HG02840 (cell line): ENCODE results near the gene LRRC71.

Experiments used
- ATAC-seq: cut with Tn5 transposase; IDR thresholded peaks from one replicate; pipeline ENCODE4 v1.9.1; 2021; ENCODE audit warnings: mild to moderate bottlenecking, moderate library complexity, moderate number of reproducible peaks; ENCODE audit not compliant: unreplicated experiment, low FRiP score

Gene LRRC71

DNA sequence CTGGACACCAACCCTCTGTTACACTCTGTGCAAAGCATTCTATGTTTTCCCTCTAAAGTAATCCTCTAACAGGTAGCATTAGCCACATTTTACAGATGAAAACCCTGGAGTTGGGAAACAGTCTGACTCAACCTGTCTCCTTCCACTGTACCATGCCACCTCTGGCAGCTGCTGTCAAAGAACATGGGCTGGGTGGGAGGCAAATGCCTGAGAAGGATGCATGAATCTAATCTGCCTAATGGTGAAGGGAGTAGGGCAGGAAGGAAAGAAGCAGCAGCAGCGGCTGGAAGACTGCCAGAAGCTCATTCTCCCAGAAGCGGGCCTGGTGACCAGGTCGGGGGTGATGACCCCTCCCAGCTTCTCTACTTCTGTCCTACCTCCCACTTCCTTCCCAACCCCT, 21.7 kb downstream of the LRRC71 start:
- no peak for ATAC-seq

DNA sequence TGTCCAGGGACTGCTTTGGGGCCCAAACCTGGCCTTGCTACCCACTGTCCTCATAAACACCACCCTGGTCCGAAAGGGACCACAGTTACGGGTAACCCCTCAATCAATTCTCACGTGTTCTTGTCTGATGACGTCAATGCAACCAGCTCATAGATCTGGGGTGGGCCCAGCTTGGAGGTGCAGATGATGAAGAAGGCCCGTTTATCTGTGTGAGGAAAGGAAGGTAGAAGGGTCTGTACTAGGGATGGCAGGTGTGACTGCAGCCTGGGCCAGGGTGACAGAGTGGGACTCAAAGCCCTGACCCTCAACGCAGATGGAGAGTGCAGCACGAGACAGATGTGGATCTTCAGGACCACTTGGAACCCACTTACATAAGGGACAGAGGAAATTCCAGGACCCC, 22.1 kb downstream of the LRRC71 start:
- no peak for ATAC-seq

DNA sequence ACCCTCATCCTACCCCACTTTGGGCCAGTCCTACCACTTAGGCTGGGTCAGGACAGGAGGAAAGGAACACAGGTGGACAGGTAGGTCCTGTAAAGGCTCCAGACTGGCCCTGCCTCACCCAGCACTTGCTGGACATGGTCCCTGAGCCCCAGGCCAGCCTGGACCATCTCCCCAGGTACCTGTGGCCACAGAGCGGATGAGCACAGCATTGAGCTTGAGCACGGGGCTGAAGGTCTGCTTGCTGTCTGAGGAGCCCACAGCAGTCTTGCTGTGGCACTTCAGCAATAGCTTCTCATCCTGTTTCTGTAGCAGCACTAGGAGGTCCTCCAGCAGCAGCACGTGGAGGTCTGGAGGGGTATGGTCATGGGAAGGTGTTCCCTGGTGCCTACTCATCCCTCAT, 23.3 kb downstream of the LRRC71 start:
- ATAC-seq, result no peak

DNA sequence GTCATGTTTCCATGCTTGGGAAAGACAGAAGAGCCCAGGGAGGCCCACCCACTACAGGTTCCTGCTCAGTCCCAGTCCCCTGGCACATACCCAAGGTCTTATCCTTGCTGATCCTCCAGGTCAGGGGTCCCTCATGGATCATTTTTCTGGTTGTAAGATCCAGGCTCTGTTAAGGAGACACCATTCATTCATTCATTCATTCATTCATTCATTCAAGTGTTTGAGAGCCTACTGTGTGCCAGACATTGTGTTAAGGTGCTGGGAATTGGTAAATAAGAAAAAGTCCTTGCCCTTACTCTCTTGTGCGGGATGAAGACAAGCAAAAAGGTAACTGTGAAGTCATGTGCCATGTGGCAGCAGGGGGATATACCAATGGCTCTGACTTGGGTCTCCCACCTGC, 23.8 kb downstream of the LRRC71 start:
- no peak for ATAC-seq

DNA sequence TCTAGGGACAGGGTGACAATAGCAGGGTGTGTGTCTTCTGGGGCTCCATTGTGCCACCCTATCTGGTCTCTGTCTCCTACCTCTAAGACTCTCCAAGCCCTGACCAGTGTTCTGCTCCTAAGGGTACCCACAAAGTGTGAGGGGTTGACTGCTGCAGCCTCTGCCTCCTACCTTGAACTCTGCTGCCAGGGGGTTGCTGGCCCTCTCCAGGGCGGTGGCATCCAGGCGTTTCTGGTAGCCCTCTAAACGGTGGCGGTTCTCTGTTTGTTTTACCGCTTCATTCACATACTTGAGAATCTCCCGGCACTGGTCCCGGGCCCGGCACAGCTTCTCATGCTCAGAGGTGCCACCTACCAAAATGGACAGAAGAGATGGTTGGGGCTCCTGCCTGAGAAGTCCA, 24.4 kb downstream of the LRRC71 start:
- no peak for ATAC-seq

DNA sequence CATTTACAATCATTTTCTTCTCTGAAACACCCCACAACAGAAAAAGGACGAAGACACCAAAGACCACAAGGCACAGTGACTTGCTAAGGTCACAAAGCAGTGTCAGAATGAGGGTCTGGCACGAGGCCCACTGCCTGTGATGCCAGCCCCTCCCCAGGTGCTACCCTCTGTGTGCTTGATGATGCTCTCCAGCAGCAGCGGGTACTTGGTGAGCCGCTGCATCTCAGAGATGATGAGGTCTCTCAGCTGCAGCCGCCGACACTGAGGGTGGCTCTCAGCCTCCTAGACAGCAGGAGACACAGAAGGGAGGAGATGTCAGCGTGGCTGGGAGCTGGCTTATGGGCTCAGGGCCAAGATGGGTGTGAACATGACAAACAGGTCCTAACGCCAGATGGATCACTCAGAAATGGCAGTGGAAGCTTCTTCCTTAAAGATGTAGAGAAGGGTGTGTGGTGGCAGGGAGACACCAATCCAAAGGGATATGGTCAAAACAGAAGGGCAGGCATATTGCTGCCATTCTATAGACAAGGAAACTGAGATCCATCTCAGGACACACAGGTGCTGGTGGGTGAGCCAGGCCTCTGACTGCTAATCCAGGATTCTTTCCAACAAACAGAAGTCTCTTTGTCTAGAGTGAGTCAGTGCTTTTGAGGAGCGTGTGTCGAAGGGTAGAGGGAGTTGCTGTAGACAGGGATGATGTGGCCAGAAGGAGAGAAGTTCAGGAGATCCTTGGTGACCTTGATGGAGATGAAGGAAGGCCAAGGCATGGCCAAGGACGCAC, 25.6 kb downstream of the LRRC71 start:
- no peak for ATAC-seq

DNA sequence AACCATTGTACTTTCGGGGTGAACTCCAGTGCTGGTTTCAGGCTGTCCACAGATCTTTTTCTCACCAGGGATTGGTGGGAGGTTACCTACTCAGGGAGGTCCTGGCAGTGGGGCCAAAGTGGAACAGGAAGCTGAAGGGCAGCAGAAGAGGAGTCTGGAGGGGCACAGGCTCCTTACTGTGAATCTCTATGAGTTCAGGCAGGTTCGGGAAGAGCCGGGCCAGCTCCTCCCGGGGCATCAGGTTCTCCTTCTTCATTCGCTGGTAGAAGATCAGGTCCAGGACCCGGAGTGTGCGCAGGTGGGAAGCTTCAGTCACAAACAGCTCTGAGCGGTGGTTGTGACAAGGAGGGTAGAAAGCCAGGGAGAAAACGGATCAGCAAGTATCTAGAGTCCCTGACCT, 26.7 kb downstream of the LRRC71 start:
- no peak for ATAC-seq

DNA sequence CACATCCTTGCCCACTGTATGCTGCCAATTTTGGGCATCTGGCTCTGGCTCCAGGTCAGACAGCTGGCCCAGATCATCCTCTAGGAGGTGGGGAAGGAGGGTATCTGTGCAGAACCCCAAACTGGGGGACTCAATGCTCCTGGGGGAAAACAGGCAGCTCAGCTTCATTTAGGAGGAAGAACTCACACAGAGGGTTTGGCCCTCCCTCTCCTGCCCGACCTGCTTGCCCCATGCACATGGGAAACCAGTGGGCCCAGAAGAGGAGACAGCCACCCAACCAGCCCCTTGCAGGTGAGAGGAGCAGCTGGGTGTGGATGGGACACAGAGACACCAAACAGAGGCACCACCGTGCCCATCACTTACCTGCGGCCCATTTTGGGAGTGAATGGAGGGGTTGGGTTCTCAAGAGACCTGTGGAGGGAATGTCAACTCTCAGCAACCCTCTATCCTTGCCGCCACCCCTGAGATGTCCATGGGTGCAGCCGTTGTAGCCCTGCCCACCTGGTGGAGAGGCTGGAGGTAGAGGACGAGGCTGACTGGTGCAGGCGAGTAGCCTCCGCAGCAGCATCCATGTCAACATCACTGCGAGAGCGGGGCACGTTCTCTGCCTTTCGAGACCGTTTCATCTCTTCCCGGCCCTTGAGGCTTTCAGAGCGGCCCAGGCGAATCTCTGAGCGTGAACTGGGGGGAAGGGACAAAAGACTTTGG, 27.5 kb downstream of the LRRC71 start:
- no peak for ATAC-seq

DNA sequence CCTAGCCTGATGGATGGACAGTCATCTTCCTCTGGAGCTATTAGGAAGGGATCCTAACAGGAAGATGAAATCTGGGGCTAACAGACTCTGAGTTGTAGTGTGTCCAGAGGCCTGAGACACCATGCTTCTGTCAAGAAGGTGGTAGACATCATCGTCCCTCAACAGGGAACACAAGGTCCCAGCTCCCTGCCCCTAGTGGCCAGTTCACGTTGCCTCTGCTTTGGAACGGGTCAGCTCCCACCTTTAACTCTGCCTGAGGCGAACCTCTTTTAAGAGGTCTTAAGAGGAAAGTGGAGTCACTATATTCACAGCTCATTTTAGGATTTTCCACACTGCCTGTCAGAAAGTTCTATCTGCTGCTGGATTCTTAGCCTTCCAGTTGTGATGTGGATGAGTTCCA, 28.3 kb downstream of the LRRC71 start:
- no peak for ATAC-seq

DNA sequence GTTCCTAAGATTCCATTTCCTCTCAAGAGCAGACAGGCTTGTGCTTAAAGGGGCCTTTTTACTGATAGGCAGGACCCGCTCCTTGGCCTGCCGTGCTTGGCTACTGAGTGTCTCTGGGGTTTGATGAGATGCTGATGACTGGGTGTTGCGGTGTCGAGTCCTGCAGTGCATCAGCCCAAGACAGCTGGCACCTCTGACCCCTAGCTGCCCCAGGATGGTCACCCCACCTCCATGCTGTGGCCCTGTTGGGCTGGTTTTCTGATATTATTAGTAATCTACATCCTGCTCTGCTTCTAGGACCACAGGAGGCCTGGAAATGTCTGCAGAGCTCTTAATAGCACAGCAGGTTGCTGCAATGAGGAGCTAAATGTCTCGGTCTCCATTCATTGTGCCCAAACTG, 28.7 kb downstream of the LRRC71 start:
- no peak for ATAC-seq

DNA sequence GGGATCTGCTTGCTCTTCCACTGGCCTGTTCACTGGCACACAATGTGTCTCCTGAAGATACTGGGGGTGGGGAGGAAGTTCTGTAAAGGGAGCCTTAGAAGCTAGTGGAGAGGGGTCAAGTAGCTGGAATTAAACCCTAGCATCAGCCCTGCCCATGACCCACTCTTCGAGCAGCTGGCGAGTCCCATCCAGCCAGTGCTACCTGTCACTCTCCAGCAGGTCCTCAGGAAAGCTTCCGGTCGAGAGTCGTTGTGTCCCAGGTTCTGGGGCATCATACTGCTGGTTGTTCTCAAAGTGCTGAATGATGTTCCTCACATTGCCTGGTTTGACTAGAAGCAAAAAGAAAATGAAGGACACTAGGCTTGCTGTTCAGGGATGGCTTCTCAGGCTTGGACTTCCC, 30.9 kb downstream of the LRRC71 start:
- no peak for ATAC-seq

DNA sequence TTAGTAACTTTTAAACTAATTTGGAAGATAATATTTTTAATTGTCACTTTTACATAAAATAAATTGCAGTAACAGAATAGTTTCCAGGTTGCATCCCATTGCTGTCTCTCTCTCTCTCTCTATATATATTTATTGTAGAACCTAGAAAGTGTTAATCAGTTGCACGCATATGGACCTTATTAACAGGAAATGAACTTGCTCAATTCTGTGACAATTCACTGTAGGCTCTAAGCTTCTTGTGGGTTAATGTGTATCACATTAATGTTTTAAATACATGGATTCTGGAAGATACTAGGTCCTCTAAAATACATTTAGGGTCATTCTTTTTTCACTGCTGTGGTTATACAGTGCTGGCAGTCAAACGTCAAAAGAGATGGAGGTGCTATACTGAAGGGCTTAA, 33.1 kb downstream of the LRRC71 start:
- no peak for ATAC-seq

DNA sequence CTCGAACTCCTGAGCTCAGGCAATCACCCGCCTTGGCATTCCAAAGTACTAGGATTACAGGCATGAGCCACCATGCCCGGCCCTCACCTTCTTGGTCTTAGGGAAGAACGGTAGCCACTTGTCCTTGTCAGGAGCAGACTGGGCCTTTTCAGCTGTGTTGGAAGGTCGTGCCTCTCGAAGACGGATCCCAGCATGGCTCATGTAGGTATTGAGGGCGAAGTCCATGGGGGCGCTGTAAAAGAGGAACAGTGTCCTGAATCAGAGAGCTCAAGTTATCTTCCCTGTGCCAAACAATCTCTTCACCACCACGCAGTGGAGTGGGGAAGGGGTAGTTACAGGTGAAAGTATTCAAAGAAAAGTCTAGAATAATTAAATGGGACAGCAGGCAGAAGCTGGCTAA, 35.9 kb downstream of the LRRC71 start:
- no peak for ATAC-seq

DNA sequence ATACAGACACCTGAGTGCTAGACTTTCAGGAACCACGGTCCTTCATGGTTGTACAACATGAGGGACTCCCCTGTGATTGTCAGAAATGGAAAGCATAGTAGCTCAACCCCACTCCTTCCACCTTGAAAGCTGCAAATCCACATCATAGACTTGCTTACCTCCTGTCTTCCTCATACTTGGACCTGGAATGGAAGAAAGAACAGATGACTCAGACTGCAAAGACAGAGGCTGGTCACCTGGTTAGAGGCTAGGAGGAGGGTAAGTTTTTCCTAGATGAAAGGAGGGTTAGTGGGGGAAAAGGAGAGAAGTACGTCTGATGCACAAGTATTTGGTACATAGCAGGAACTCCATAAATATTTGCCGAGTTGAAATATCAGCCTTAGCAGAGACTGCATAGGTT, 37.2 kb downstream of the LRRC71 start:
- no peak for ATAC-seq

DNA sequence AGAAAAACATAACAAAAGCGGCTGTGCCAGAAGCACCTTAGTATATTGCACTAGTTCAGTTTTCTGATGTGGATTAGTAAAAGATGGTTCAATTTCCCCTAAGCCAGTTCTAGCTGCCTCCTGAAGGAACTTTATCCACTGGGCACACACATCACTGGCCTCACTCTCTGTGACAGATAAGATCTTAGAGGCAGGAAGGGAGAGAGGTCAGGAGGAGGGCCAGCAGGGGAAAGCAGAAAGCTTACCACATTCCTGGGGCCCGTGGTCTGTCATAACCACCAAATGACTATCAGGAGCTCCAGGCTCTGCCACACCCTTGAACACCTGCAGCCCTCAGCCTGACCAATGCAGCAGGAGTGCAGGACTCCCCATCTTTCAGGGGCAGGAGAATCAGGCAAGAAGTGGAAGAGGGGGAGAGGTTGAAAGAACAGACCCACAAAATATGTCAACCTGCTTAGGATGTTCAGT, 37.8 kb downstream of the LRRC71 start:
- no peak for ATAC-seq

DNA sequence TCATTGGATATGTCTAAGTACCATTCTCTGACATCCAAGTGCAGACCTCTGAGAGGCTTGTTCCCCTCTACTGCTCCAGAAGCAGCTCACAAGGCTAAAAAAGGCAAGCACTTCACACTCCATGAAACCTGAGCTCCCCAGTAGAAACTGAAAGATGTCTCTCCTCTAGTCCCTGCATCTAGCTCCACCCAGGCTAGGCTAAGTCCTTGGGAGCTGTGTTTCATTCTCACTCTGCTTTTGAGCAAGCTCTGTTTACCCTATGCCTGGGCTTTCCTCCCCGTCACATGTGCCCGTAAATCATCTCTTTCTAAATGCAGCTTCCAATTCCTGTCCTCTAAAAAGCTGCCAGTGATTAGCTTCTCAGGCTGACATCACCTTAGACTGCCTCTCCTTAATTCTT, 39.0 kb downstream of the LRRC71 start:
- ATAC-seq, result no peak

DNA sequence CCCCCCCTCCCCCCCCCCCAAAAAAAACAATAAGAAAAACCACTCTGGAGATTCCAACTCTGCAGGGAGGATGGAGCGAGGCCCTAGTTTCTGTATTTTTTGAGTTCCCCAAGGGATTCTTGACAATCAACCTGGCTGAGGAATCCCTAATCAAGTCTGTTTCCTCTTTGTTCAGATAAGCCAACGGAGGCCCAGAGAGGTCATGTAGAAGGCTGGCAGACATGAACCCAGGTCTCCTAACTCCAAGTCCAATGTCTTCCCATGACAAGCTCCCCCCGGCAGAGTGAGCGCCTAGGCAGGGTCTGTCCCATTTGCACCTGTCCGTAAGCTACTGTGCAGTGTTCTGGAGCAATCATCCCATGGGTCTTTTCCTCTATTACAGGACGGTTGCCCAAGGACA, 39.5 kb downstream of the LRRC71 start:
- no peak for ATAC-seq

DNA sequence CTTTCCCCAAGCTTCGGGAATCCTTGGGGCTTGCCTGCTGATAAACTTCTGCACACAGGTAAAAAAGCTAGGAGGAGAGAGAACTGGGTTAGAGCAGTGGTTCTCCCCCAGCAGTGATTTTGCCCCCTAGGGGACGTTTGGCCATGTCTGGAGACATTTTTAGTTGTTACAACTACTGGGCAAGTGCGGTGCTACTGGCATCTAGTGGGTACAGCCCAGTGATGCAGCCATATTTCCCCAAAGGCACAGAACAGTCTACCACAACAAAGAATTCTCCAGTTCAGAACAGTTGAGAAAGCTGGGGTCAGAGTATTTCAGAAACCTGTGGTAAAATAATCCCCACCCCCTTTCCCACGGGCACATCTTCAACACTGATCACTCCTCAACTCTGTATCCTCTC, 41.3 kb downstream of the LRRC71 start:
- ATAC-seq, result no peak

DNA sequence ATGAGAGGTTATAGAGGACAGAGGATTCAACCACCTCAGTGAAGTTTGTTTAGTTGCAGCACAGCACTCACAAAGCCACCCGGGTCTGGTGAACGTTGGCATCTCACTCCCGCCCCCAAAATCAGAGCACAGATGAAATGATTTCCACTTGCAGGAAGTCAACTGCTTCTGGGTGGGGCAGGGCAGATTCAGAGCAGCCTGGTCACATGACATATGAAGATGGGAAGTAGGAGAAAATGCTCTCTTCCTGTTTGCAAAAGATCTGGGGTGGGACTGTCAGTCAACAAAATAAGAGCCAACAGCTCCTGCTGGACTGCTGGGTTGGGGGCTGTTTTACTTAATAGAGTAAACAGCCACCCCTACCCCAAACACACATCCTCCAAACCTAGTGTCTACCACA, 43.2 kb downstream of the LRRC71 start:
- no peak for ATAC-seq

DNA sequence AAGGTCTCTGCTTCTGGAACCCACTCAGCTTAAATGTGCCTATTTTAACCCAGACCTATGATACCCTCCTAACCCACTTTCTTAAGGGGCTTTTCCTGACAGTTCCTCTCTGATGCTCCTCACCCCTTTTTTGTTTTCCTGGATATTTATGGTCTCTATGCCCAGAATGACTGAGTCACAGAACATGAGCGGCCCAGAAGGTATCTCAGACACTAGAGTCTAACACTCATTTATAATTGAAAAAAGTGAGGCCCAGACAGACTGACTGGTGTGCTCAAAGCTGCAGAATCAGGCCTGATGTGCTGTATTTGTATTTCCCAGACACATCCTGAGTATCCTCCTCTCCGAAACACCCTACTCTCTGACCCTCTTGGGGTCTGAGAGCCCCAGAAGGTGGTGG, 44.0 kb downstream of the LRRC71 start:
- ATAC-seq, result no peak

DNA sequence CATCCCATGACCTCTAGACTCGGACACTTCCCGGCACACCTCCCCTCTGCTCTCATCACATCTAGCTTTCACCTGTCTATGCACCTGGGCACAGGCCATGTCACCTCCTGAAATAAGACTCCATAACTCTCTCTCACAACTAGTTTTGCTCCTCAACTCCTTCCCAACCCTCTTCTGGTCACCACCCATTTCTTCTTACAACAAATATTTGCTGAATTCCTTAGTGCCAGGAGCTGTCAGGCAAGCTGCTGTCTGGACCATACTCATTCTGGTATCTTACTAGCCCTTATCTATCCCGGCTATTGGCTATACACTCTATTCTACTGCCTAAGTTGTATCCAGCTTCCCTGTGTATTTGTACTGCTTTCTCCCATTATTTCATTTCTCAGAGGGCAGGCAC, 49.1 kb downstream of the LRRC71 start:
- ATAC-seq, result no peak

DNA sequence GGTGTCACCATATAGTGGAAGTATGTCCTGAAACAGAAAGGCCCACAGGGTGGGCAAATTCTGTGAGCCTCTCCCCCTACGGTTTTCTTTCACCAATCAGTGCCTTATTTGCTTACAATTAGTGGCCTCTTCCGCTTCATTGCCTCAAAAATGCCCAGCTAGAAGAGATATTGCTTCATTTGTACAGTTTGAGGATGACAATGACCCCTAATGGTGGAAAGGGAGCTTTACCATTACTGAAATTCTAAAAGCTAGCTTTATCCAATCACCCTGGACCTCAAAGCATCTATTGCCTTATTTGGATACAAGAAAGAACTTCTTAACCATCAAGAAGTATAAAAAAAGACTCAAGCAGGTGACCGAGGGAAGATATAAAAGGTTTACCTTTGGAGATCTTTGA, 49.6 kb downstream of the LRRC71 start:
- ATAC-seq, result no peak
